ENCODE results near the gene ASNSD1.

ASNSD1 gene

GRCh38 chr2:189661148-189661956, at the start of gene ASNSD1:
Gene ASNSD1, plus strand, starts transcription at chr2:189661459. Its CDS starts 4,674 bp downstream, at chr2:189666133.
- H3K27me3 Mint-ChIP-seq: no peaks in the 10 kb centered on the region
- H3K27ac Mint-ChIP-seq: no peak within 1 kb of the TSS
- H3K36me3 Mint-ChIP-seq (ENCODE audit: low read depth): peaks cover 31% of the 10 kb centered on the region
- H3K4me3 Mint-ChIP-seq: no peak within 1 kb of the TSS
- H3K9me3 Mint-ChIP-seq: no peaks in the 10 kb centered on the region
- peaks cover 33% of the 10 kb centered on the region for H3K4me1 Mint-ChIP-seq (ENCODE audit: low read depth)

GRCh38 chr2:189613077-189613636, 48.1 kb upstream of the ASNSD1 start:
- no peaks in the 10 kb centered on the region for H3K36me3 Mint-ChIP-seq (ENCODE audit: low read depth)
- H3K4me1 Mint-ChIP-seq (ENCODE audit: low read depth): no peaks in the 10 kb centered on the region
- no peaks in the 10 kb centered on the region for H3K9me3 Mint-ChIP-seq
- H3K27me3 Mint-ChIP-seq: no peaks in the 10 kb centered on the region
- no peak overlapping the region for H3K4me3 Mint-ChIP-seq
- no peak overlapping the region for H3K27ac Mint-ChIP-seq

GRCh38 chr2:189613650-189614420, 47.4 kb upstream of the ASNSD1 start:
- Mint-ChIP-seq H3K36me3 (ENCODE audit: low read depth) (no peaks in the 10 kb centered on the region), H3K4me3 (no peak overlapping the region), H3K4me1 (ENCODE audit: low read depth) (no peaks in the 10 kb centered on the region), H3K9me3 (no peaks in the 10 kb centered on the region), H3K27ac (no peak overlapping the region), H3K27me3 (no peaks in the 10 kb centered on the region)

GRCh38 chr2:189614585-189614984, 46.7 kb upstream of the ASNSD1 start:
- no peak overlapping the region for H3K4me3 Mint-ChIP-seq
- H3K9me3 Mint-ChIP-seq: no peaks in the 10 kb centered on the region
- no peak overlapping the region for H3K27ac Mint-ChIP-seq
- H3K27me3 Mint-ChIP-seq: no peaks in the 10 kb centered on the region
- H3K36me3 Mint-ChIP-seq (ENCODE audit: low read depth): no peaks in the 10 kb centered on the region
- H3K4me1 Mint-ChIP-seq (ENCODE audit: low read depth): no peaks in the 10 kb centered on the region

GRCh38 chr2:189618197-189618596, 43.1 kb upstream of the ASNSD1 start:
- Mint-ChIP-seq H3K27ac (no peak overlapping the region), H3K4me3 (no peak overlapping the region), H3K4me1 (ENCODE audit: low read depth) (no peaks in the 10 kb centered on the region), H3K36me3 (ENCODE audit: low read depth) (no peaks in the 10 kb centered on the region), H3K9me3 (no peaks in the 10 kb centered on the region), H3K27me3 (no peaks in the 10 kb centered on the region)

- peaks cover 19% of the 10 kb centered on the region for H3K4me1 Mint-ChIP-seq (ENCODE audit: low read depth)
- H3K27ac Mint-ChIP-seq: no peak overlapping the region
- H3K4me3 Mint-ChIP-seq: no peak overlapping the region
- no peaks in the 10 kb centered on the region for H3K27me3 Mint-ChIP-seq
- H3K9me3 Mint-ChIP-seq: no peaks in the 10 kb centered on the region
- no peaks in the 10 kb centered on the region for H3K36me3 Mint-ChIP-seq (ENCODE audit: low read depth)
These were observed 39.5 kb upstream of the ASNSD1 start for GRCh38 chr2:189621781-189622180.

- H3K9me3 Mint-ChIP-seq: no peaks in the 10 kb centered on the region
- H3K36me3 Mint-ChIP-seq (ENCODE audit: low read depth): no peaks in the 10 kb centered on the region
- no peak overlapping the region for H3K27ac Mint-ChIP-seq
- peaks cover 19% of the 10 kb centered on the region for H3K4me1 Mint-ChIP-seq (ENCODE audit: low read depth)
- no peaks in the 10 kb centered on the region for H3K27me3 Mint-ChIP-seq
- no peak overlapping the region for H3K4me3 Mint-ChIP-seq
These were observed 38.2 kb upstream of the ASNSD1 start for GRCh38 chr2:189623049-189623448.

GRCh38 chr2:189624648-189625355, 36.5 kb upstream of the ASNSD1 start:
- peaks cover 19% of the 10 kb centered on the region for H3K4me1 Mint-ChIP-seq (ENCODE audit: low read depth)
- no peaks in the 10 kb centered on the region for H3K27me3 Mint-ChIP-seq
- no peak overlapping the region for H3K4me3 Mint-ChIP-seq
- H3K9me3 Mint-ChIP-seq: no peaks in the 10 kb centered on the region
- H3K36me3 Mint-ChIP-seq (ENCODE audit: low read depth): no peaks in the 10 kb centered on the region
- peak overlapping the region; percentile 36 for H3K27ac Mint-ChIP-seq

GRCh38 chr2:189625636-189626035, 35.6 kb upstream of the ASNSD1 start:
- Mint-ChIP-seq H3K27ac (no peak overlapping the region), H3K9me3 (no peaks in the 10 kb centered on the region), H3K4me1 (ENCODE audit: low read depth) (peaks cover 19% of the 10 kb centered on the region), H3K36me3 (ENCODE audit: low read depth) (no peaks in the 10 kb centered on the region), H3K4me3 (no peak overlapping the region), H3K27me3 (no peaks in the 10 kb centered on the region)

GRCh38 chr2:189627789-189628188, 33.5 kb upstream of the ASNSD1 start:
- peaks cover 19% of the 10 kb centered on the region for H3K4me1 Mint-ChIP-seq (ENCODE audit: low read depth)

GRCh38 chr2:189628817-189629530, 32.3 kb upstream of the ASNSD1 start:
- H3K9me3 Mint-ChIP-seq: no peaks in the 10 kb centered on the region
- no peak overlapping the region for H3K27ac Mint-ChIP-seq
- no peak overlapping the region for H3K4me3 Mint-ChIP-seq
- no peaks in the 10 kb centered on the region for H3K36me3 Mint-ChIP-seq (ENCODE audit: low read depth)
- H3K27me3 Mint-ChIP-seq: no peaks in the 10 kb centered on the region
- H3K4me1 Mint-ChIP-seq (ENCODE audit: low read depth): peaks cover 19% of the 10 kb centered on the region

More at GRCh38 chr2:189627789-189628188, 33.5 kb upstream of the ASNSD1 start:
- H3K27me3 Mint-ChIP-seq: no peaks in the 10 kb centered on the region
- H3K4me3 Mint-ChIP-seq: no peak overlapping the region
- no peaks in the 10 kb centered on the region for H3K9me3 Mint-ChIP-seq
- H3K27ac Mint-ChIP-seq: no peak overlapping the region
- no peaks in the 10 kb centered on the region for H3K36me3 Mint-ChIP-seq (ENCODE audit: low read depth)

GRCh38 chr2:189629531-189630453, 31.5 kb upstream of the ASNSD1 start:
- Mint-ChIP-seq H3K9me3 (no peaks in the 10 kb centered on the region), H3K36me3 (ENCODE audit: low read depth) (no peaks in the 10 kb centered on the region), H3K4me3 (no peak overlapping the region), H3K27me3 (no peaks in the 10 kb centered on the region), H3K27ac (no peak overlapping the region), H3K4me1 (ENCODE audit: low read depth) (peaks cover 13% of the 10 kb centered on the region)

GRCh38 chr2:189631849-189632248, 29.4 kb upstream of the ASNSD1 start:
- Mint-ChIP-seq H3K4me1 (ENCODE audit: low read depth) (no peaks in the 10 kb centered on the region), H3K36me3 (ENCODE audit: low read depth) (no peaks in the 10 kb centered on the region), H3K27ac (no peak overlapping the region), H3K4me3 (no peak overlapping the region), H3K9me3 (no peaks in the 10 kb centered on the region), H3K27me3 (no peaks in the 10 kb centered on the region)
